Naive thymus-derived CD4-positive, alpha-beta T cell (primary cell): Measurements from ENCODE around the gene GARIN3. TPM values are rescaled to one million over a fixed set of nuclear protein-coding genes. Genes with fewer than 3 reads are reported as not detected.

Source experiments
- ATAC-seq: fragments of 150-1000 bp; cut with Tn5 transposase; 2 replicates; pipeline ENCODE4 v1.10.0; 2021; ENCODE audit warnings: mild to moderate bottlenecking, moderate library complexity
- CTCF ChIA-PET: fragments of 350-600 bp; sonication (Branson Sonifier 250); formaldehyde crosslinking; loops from one replicate; lab custom pipeline; 2021; ENCODE audit warnings: antibody characterized with exemption; lab: Charles Lee
- POLR2A ChIA-PET: fragments of 350-600 bp; sonication (Branson Sonifier 250); formaldehyde crosslinking; loops from one replicate; lab custom pipeline; 2021; ENCODE audit warnings: antibody characterized with exemption, inconsistent platforms; lab: Charles Lee
- DNase-seq, 9 donors: peaks; one replicate each; pipeline versions ENCODE4 v3.0.0 to v3.0.0-alpha.2; 2020 to 2022; ENCODE audit warnings: mixed read lengths in 1 of 9
- H3K27ac ChIP-seq: one replicate; pipeline ENCODE4 v1.7.0; 2013; ENCODE audit warnings: mild to moderate bottlenecking, low read depth, low read length, moderate library complexity
- H3K27me3 ChIP-seq, 2 donors: one replicate each; pipeline ENCODE4 v1.7.0; 2013; ENCODE audit warnings: low read length in 2 of 2, mild to moderate bottlenecking in 2 of 2, moderate library complexity in 2 of 2; ENCODE audit not compliant: control insufficient read depth in 2 of 2, insufficient read depth in 2 of 2
- H3K36me3 ChIP-seq, 3 experiments: 1 replicate in 2 of 3; 2 replicates in 1 of 3; pipeline ENCODE4 v1.7.0; 2013; ENCODE audit warnings: low read length in 3 of 3, mild to moderate bottlenecking in 3 of 3, moderate library complexity in 1 of 3; ENCODE audit not compliant: insufficient read depth in 3 of 3, control insufficient read depth in 2 of 3
- H3K4me1 ChIP-seq, 2 donors: one replicate each; pipeline ENCODE4 v1.7.0; 2013; ENCODE audit warnings: low read length in 2 of 2, mild to moderate bottlenecking in 2 of 2, moderate library complexity in 1 of 2; ENCODE audit not compliant: control insufficient read depth in 2 of 2, insufficient read depth in 2 of 2
- H3K4me3 ChIP-seq: 2 replicates; pipeline ENCODE4 v1.7.0; 2013; ENCODE audit warnings: mild to moderate bottlenecking, low read length
- H3K9me3 ChIP-seq, 3 experiments: 1 replicate in 2 of 3; 2 replicates in 1 of 3; pipeline ENCODE4 v1.7.0; 2013; ENCODE audit warnings: low read length in 3 of 3; ENCODE audit not compliant: control insufficient read depth in 2 of 3
- H3K27ac Mint-ChIP-seq, 9 donors: one replicate each; pipeline ENCODE4 v1.8.0; 2020 to 2022; ENCODE audit warnings: mixed read lengths in 9 of 9, mild to moderate bottlenecking in 8 of 9, moderate library complexity in 5 of 9, inconsistent platforms in 2 of 9
- H3K27me3 Mint-ChIP-seq, 5 donors: one replicate each; pipeline ENCODE4 v1.8.0; 2021 to 2022; ENCODE audit warnings: mixed read lengths in 5 of 5, mild to moderate bottlenecking in 1 of 5
- H3K36me3 Mint-ChIP-seq, 5 donors: one replicate each; pipeline ENCODE4 v1.8.0; 2020 to 2022; ENCODE audit warnings: mixed read lengths in 5 of 5, mild to moderate bottlenecking in 3 of 5, inconsistent platforms in 1 of 5
- H3K4me1 Mint-ChIP-seq, 7 donors: one replicate each; pipeline ENCODE4 v1.8.0; 2020 to 2022; ENCODE audit warnings: mixed read lengths in 7 of 7, mild to moderate bottlenecking in 3 of 7, inconsistent platforms in 1 of 7
- H3K4me3 Mint-ChIP-seq, 10 donors: one replicate each; pipeline ENCODE4 v1.8.0; 2020 to 2022; ENCODE audit warnings: mild to moderate bottlenecking in 10 of 10, mixed read lengths in 10 of 10, moderate library complexity in 6 of 10, inconsistent platforms in 2 of 10
- H3K9me3 Mint-ChIP-seq, 11 donors: one replicate each; pipeline ENCODE4 v1.8.0; 2020 to 2022; ENCODE audit warnings: mixed read lengths in 11 of 11, mild to moderate bottlenecking in 4 of 11, inconsistent platforms in 1 of 11, moderate library complexity in 1 of 11
- intact Hi-C, 2 donors: fragments of 100-400 bp; cut with micrococcal nuclease; formaldehyde crosslinking; loops; one replicate each; pipeline ENCODE4 v1.15.1; 2023
- polyA plus RNA-seq, 2 donors: library from polyadenylated mRNA; unstranded; fragments of 300-500 nt; fragmentation: Illumina TruSeq; gene quantifications; one replicate each; pipeline ENCODE4 v1.2.3, GENCODE V29; 2021
- total RNA-seq, 6 experiments: library from RNA in 5 of 6; stranded (reverse) in 5 of 6; gene quantifications; 1 replicate in 5 of 6; 2 replicates in 1 of 6; pipeline ENCODE4 v1.2.3 and lab custom pipeline; 2021 to 2026

Gene GARIN3
- total and polyA plus RNA-seq, 7 experiments from 2014 or later = 0.07 TPM; not detected in 6

GRCh38 chr5:157115502-157115901 is 50.6 kb downstream of the GARIN3 start:
- Histone ChIP-seq H3K27me3 (no peaks in the 10 kb centered on the region), H3K27ac (no peak overlapping the region), H3K4me1 (peaks cover 3 to 6% of the 10 kb centered on the region in 2 donors), H3K9me3 (no peaks in the 10 kb centered on the region), H3K36me3 (no peaks in the 10 kb centered on the region), H3K4me3 (no peak overlapping the region)
- H3K36me3 Mint-ChIP-seq = peaks cover 0 to 11% (median 0%) of the 10 kb centered on the region in 5 donors
- CTCF ChIA-PET = interaction anchor here (1.3 kb wide), 1 partner anchor 17 kb away, joined by 8 read pairs; no protein-coding TSS in a partner anchor
- H3K27me3 Mint-ChIP-seq = no peaks in the 10 kb centered on the region
- POLR2A ChIA-PET = interaction anchor here (0.5 to 1.3 kb wide), 3 partner anchors 14 to 316 kb away, joined by 3 to 5 read pairs (median 4); partner anchors contain the start of gene MED7
- peaks cover 7 to 45% (median 14%) of the 10 kb centered on the region in 7 donors for H3K4me1 Mint-ChIP-seq
- no peak for DNase-seq
- H3K9me3 Mint-ChIP-seq = peaks cover 0 to 3% (median 0%) of the 10 kb centered on the region in 11 donors
- intact Hi-C loops = no loop called here
- H3K27ac Mint-ChIP-seq = no peak overlapping the region
- H3K4me3 Mint-ChIP-seq = no peak overlapping the region
- no peak for ATAC-seq

GRCh38 chr5:157115012-157115411 is 51.1 kb downstream of the GARIN3 start:
- Histone ChIP-seq H3K9me3 (no peaks in the 10 kb centered on the region), H3K36me3 (no peaks in the 10 kb centered on the region), H3K4me1 (peaks cover 3 to 6% of the 10 kb centered on the region in 2 donors), H3K4me3 (no peak overlapping the region), H3K27me3 (no peaks in the 10 kb centered on the region), H3K27ac (no peak overlapping the region)
- CTCF ChIA-PET = no interaction called here
- Mint-ChIP-seq H3K4me1 (peaks cover 7 to 48% (median 15%) of the 10 kb centered on the region in 7 donors), H3K4me3 (no peak overlapping the region), H3K27ac (no peak overlapping the region), H3K36me3 (peaks cover 0 to 8% (median 0%) of the 10 kb centered on the region in 5 donors), H3K27me3 (no peaks in the 10 kb centered on the region), H3K9me3 (peaks cover 0 to 3% (median 0%) of the 10 kb centered on the region in 11 donors)
- POLR2A ChIA-PET = interaction anchor here (0.6 kb wide), 1 partner anchor 316 kb away, joined by 3 read pairs; no protein-coding TSS in a partner anchor
- intact Hi-C loops = no loop called here
- DNase-seq = no peak
- ATAC-seq = peak; percentile 16

- H3K27ac Mint-ChIP-seq = peak overlapping the region in 1 of 9 donors; percentile 88
- ChIA-PET CTCF (no interaction called here), POLR2A (no interaction called here)
- H3K4me3 ChIP-seq = no peak overlapping the region
- no peak overlapping the region for H3K27ac ChIP-seq
- H3K9me3 ChIP-seq = no peaks in the 10 kb centered on the region
- H3K36me3 Mint-ChIP-seq = peaks cover 0 to 10% (median 0%) of the 10 kb centered on the region in 5 donors
- no peaks in the 10 kb centered on the region for H3K27me3 ChIP-seq
- no peaks in the 10 kb centered on the region for H3K27me3 Mint-ChIP-seq
- peaks cover 16 to 24% of the 10 kb centered on the region in 2 donors for H3K4me1 ChIP-seq
- intact Hi-C loops = no loop called here
- DNase-seq (no peak), ATAC-seq (no peak)
- H3K4me3 Mint-ChIP-seq = peak overlapping the region in 1 of 10 donors; percentile 74
- H3K4me1 Mint-ChIP-seq = peaks cover 17 to 62% (median 35%) of the 10 kb centered on the region in 7 donors
- no peaks in the 10 kb centered on the region for H3K36me3 ChIP-seq
- no peaks in the 10 kb centered on the region for H3K9me3 Mint-ChIP-seq
These were observed 53.1 kb downstream of the GARIN3 start for GRCh38 chr5:157113002-157113401.

Other genes with a start within 250 kb of the GARIN3 start
- 10 to 100 TPM in 3 of 5 experiments, 1 to 10 TPM in 2; 2.3 to 31.1 (median 12.2) TPM for gene TIMD4, start 203.0 kb downstream of the GARIN3 start, total RNA-seq
- 1 to 10 TPM; 1.6 TPM for gene TIMD4, start 203.0 kb downstream of the GARIN3 start, polyA plus RNA-seq
- 10 to 100 TPM in 2 of 5 experiments, 1 to 10 TPM in 3; 5.1 to 32.3 (median 9.1) TPM for gene HAVCR1, start 107.1 kb downstream of the GARIN3 start, total RNA-seq
- 1 to 10 TPM; 2.1 to 4.6 TPM for gene HAVCR1, start 107.1 kb downstream of the GARIN3 start, polyA plus RNA-seq
- 100 to 1,000 TPM in 1 of 5 experiments, 10 to 100 TPM in 1, 1 to 10 TPM in 3; 5.1 to 110 (median 5.5) TPM for gene HAVCR2, start 57.2 kb downstream of the GARIN3 start, total RNA-seq
- gene HAVCR2, start 57.2 kb downstream of the GARIN3 start, polyA plus RNA-seq = 1 to 10 TPM; 2.2 to 4.7 TPM
- 10 to 100 TPM in 3 of 5 experiments, 1 to 10 TPM in 2; 5.8 to 18.5 (median 14.2) TPM for gene MED7, start 23.4 kb downstream of the GARIN3 start, total RNA-seq
- gene MED7, start 23.4 kb downstream of the GARIN3 start, polyA plus RNA-seq = 10 to 100 TPM; 13.5 to 20.5 TPM
- 100 to 1,000 TPM; 278 to 481 (median 324) TPM for gene ITK, start 14.6 kb upstream of the GARIN3 start, total RNA-seq
- gene ITK, start 14.6 kb upstream of the GARIN3 start, polyA plus RNA-seq = 100 to 1,000 TPM; 183 to 245 TPM
- gene CYFIP2, start 99.9 kb upstream of the GARIN3 start, total RNA-seq = 100 to 1,000 TPM; 386 to 449 (median 401) TPM
- gene CYFIP2, start 99.9 kb upstream of the GARIN3 start, polyA plus RNA-seq = 100 to 1,000 TPM; 522 to 755 TPM